BLaER1 (cell line): Measurements from ENCODE around the gene SLC4A9.
A peak's percentile ranks its signal among the peaks of the same experiment; 100 is the strongest.

Experiments used
- H3K27ac ChIP-seq: shearing (Covaris generic); formaldehyde crosslinking; 2 replicates; pipeline ENCODE4 v1.8.1; 2022
- H3K27me3 ChIP-seq: shearing (Covaris generic); formaldehyde crosslinking; 2 replicates; pipeline ENCODE4 v1.8.1; 2022
- H3K36me3 ChIP-seq: shearing (Covaris generic); formaldehyde crosslinking; 2 replicates; pipeline ENCODE4 v1.8.1; 2022
- H3K4me1 ChIP-seq: shearing (Covaris generic); formaldehyde crosslinking; 2 replicates; pipeline ENCODE4 v1.8.1; 2022
- H3K4me2 ChIP-seq: shearing (Covaris generic); formaldehyde crosslinking; 2 replicates; pipeline ENCODE4 v1.8.1; 2022
- H3K4me3 ChIP-seq: shearing (Covaris generic); formaldehyde crosslinking; 2 replicates; pipeline ENCODE4 v1.8.1; 2022
- H3K9ac ChIP-seq: shearing (Covaris generic); formaldehyde crosslinking; 2 replicates; pipeline ENCODE4 v1.8.1; 2022
- H3K9me3 ChIP-seq: shearing (Covaris generic); formaldehyde crosslinking; 2 replicates; pipeline ENCODE4 v1.8.1; 2022
- H4K20me1 ChIP-seq: shearing (Covaris generic); formaldehyde crosslinking; 2 replicates; pipeline ENCODE4 v1.8.1; 2022
- Cebpa-rat ChIP-seq: shearing (Covaris generic); IDR thresholded peaks from 2 replicates; pipeline ENCODE4 v1.8.1; 2022

SLC4A9 gene

GRCh38 chr5:140358738-140359310 is 1.2 kb upstream of the SLC4A9 start:
- H3K4me2 ChIP-seq: no peak overlapping the region
- H3K4me1 ChIP-seq: peaks cover 32% of the 10 kb centered on the region
- H3K9me3 ChIP-seq: no peaks in the 10 kb centered on the region
- H3K4me3 ChIP-seq: no peak overlapping the region
- TF ChIP-seq Cebpa-rat: no peak
- H4K20me1 ChIP-seq: no peaks in the 10 kb centered on the region
- no peaks in the 10 kb centered on the region for H3K36me3 ChIP-seq
- H3K9ac ChIP-seq: no peak overlapping the region
- no peaks in the 10 kb centered on the region for H3K27me3 ChIP-seq
- H3K27ac ChIP-seq: no peak overlapping the region

- Histone ChIP-seq H4K20me1 (no peaks in the 10 kb centered on the region), H3K27me3 (no peaks in the 10 kb centered on the region), H3K9ac (no peak overlapping the region), H3K27ac (no peak overlapping the region), H3K4me2 (no peak overlapping the region), H3K4me1 (peaks cover 48% of the 10 kb centered on the region), H3K9me3 (no peaks in the 10 kb centered on the region), H3K36me3 (no peaks in the 10 kb centered on the region), H3K4me3 (no peak overlapping the region)
- no peak for TF ChIP-seq Cebpa-rat
These were observed 886 bp downstream of the SLC4A9 start for GRCh38 chr5:140360681-140361479.

- no peak for TF ChIP-seq Cebpa-rat
- no peak overlapping the region for H3K9ac ChIP-seq
- no peak overlapping the region for H3K27ac ChIP-seq
- H3K9me3 ChIP-seq: no peaks in the 10 kb centered on the region
- no peak overlapping the region for H3K4me2 ChIP-seq
- H4K20me1 ChIP-seq: no peaks in the 10 kb centered on the region
- H3K27me3 ChIP-seq: no peaks in the 10 kb centered on the region
- peaks cover 45% of the 10 kb centered on the region for H3K4me1 ChIP-seq
- no peak overlapping the region for H3K4me3 ChIP-seq
- H3K36me3 ChIP-seq: no peaks in the 10 kb centered on the region
These were observed 1.9 kb downstream of the SLC4A9 start for GRCh38 chr5:140361901-140362300.

- H3K9me3 ChIP-seq: no peaks in the 10 kb centered on the region
- H4K20me1 ChIP-seq: no peaks in the 10 kb centered on the region
- no peaks in the 10 kb centered on the region for H3K36me3 ChIP-seq
- no peak for TF ChIP-seq Cebpa-rat
- no peak overlapping the region for H3K4me2 ChIP-seq
- no peak overlapping the region for H3K9ac ChIP-seq
- H3K27ac ChIP-seq: no peak overlapping the region
- H3K4me1 ChIP-seq: peaks cover 41% of the 10 kb centered on the region
- H3K27me3 ChIP-seq: no peaks in the 10 kb centered on the region
- H3K4me3 ChIP-seq: no peak overlapping the region
These were observed 2.3 kb downstream of the SLC4A9 start for GRCh38 chr5:140362311-140362710.

GRCh38 chr5:140362875-140363630 is 3.1 kb downstream of the SLC4A9 start:
- H3K9ac ChIP-seq: no peak overlapping the region
- H3K27me3 ChIP-seq: no peaks in the 10 kb centered on the region
- H3K4me2 ChIP-seq: peak overlapping the region; percentile 67
- H3K4me1 ChIP-seq: peaks cover 33% of the 10 kb centered on the region
- no peak for TF ChIP-seq Cebpa-rat
- H3K9me3 ChIP-seq: no peaks in the 10 kb centered on the region
- H3K36me3 ChIP-seq: no peaks in the 10 kb centered on the region
- no peaks in the 10 kb centered on the region for H4K20me1 ChIP-seq
- H3K4me3 ChIP-seq: no peak overlapping the region
- H3K27ac ChIP-seq: no peak overlapping the region

GRCh38 chr5:140363631-140364471 is 3.9 kb downstream of the SLC4A9 start:
- H3K4me1 ChIP-seq: peaks cover 27% of the 10 kb centered on the region
- H3K4me2 ChIP-seq: peak overlapping the region; percentile 67
- no peak overlapping the region; the same call in 1 of the 2 replicates for H3K27ac ChIP-seq
- H4K20me1 ChIP-seq: no peaks in the 10 kb centered on the region
- no peak overlapping the region for H3K9ac ChIP-seq
- no peaks in the 10 kb centered on the region for H3K36me3 ChIP-seq
- TF ChIP-seq Cebpa-rat: no peak
- H3K9me3 ChIP-seq: no peaks in the 10 kb centered on the region
- no peaks in the 10 kb centered on the region for H3K27me3 ChIP-seq
- H3K4me3 ChIP-seq: no peak overlapping the region

- H3K4me2 ChIP-seq: peak overlapping the region; percentile 67
- H3K4me3 ChIP-seq: no peak overlapping the region
- H3K36me3 ChIP-seq: no peaks in the 10 kb centered on the region
- H3K4me1 ChIP-seq: peaks cover 27% of the 10 kb centered on the region
- no peaks in the 10 kb centered on the region for H3K9me3 ChIP-seq
- H4K20me1 ChIP-seq: no peaks in the 10 kb centered on the region
- no peaks in the 10 kb centered on the region for H3K27me3 ChIP-seq
- no peak overlapping the region; the same call in 1 of the 2 replicates for H3K27ac ChIP-seq
- no peak for TF ChIP-seq Cebpa-rat
- no peak overlapping the region for H3K9ac ChIP-seq
These were observed 4.4 kb downstream of the SLC4A9 start for GRCh38 chr5:140364472-140364765.

GRCh38 chr5:140365282-140365681 is 5.3 kb downstream of the SLC4A9 start:
- no peak overlapping the region for H3K9ac ChIP-seq
- H3K4me2 ChIP-seq: peak overlapping the region; percentile 67
- no peak overlapping the region for H3K4me3 ChIP-seq
- no peaks in the 10 kb centered on the region for H3K9me3 ChIP-seq
- peaks cover 27% of the 10 kb centered on the region for H3K4me1 ChIP-seq
- H4K20me1 ChIP-seq: no peaks in the 10 kb centered on the region
- TF ChIP-seq Cebpa-rat: no peak
- H3K36me3 ChIP-seq: no peaks in the 10 kb centered on the region
- H3K27ac ChIP-seq: no peak overlapping the region
- no peaks in the 10 kb centered on the region for H3K27me3 ChIP-seq

GRCh38 chr5:140365941-140366340 is 5.9 kb downstream of the SLC4A9 start:
- Histone ChIP-seq H4K20me1 (no peaks in the 10 kb centered on the region), H3K4me1 (peaks cover 27% of the 10 kb centered on the region), H3K9me3 (no peaks in the 10 kb centered on the region), H3K36me3 (no peaks in the 10 kb centered on the region), H3K4me3 (no peak overlapping the region), H3K4me2 (no peak overlapping the region), H3K9ac (no peak overlapping the region), H3K27me3 (no peaks in the 10 kb centered on the region), H3K27ac (no peak overlapping the region)
- no peak for TF ChIP-seq Cebpa-rat
